ENCODE measurements around the gene SEMA3C.

SEMA3C gene

GRCh38 chr7:80907141-80907601 lies 11.7 kb downstream of the SEMA3C start:
- H3K36me3 ChIP-seq (ENCODE audit: control insufficient read depth, insufficient read depth, low read length): no peaks in the 10 kb centered on the region
- H3K27ac ChIP-seq (ENCODE audit: low read depth, low read length): no peak overlapping the region
- no peaks in the 10 kb centered on the region for H3K9me3 ChIP-seq (ENCODE audit: control insufficient read depth, insufficient read depth, low read depth, low read length)
- no peaks in the 10 kb centered on the region for H3K27me3 ChIP-seq (ENCODE audit: control insufficient read depth, insufficient read depth, low read length)
- peaks cover 6% of the 10 kb centered on the region; the same call in 1 of the 2 replicates for H3K4me1 ChIP-seq (ENCODE audit: control insufficient read depth, insufficient read depth, low read length)
- H3K9ac ChIP-seq (ENCODE audit: low read length): no peak overlapping the region
- no peak overlapping the region for H3K4me3 ChIP-seq (ENCODE audit: low read depth, low read length)

- no peaks in the 10 kb centered on the region for H3K36me3 ChIP-seq (ENCODE audit: control insufficient read depth, insufficient read depth, low read length)
- H3K27ac ChIP-seq (ENCODE audit: low read depth, low read length): no peak overlapping the region
- peaks cover 6% of the 10 kb centered on the region; the same call in 1 of the 2 replicates for H3K4me1 ChIP-seq (ENCODE audit: control insufficient read depth, insufficient read depth, low read length)
- H3K9me3 ChIP-seq (ENCODE audit: control insufficient read depth, insufficient read depth, low read depth, low read length): peaks cover 2% of the 10 kb centered on the region; the same call in 1 of the 2 replicates
- H3K9ac ChIP-seq (ENCODE audit: low read length): no peak overlapping the region
- no peaks in the 10 kb centered on the region for H3K27me3 ChIP-seq (ENCODE audit: control insufficient read depth, insufficient read depth, low read length)
- no peak overlapping the region for H3K4me3 ChIP-seq (ENCODE audit: low read depth, low read length)
Measured at GRCh38 chr7:80905334-80905733, 13.5 kb downstream of the SEMA3C start.

- Histone ChIP-seq H3K27me3 (ENCODE audit: control insufficient read depth, insufficient read depth, low read length) (no peaks in the 10 kb centered on the region), H3K36me3 (ENCODE audit: control insufficient read depth, insufficient read depth, low read length) (no peaks in the 10 kb centered on the region), H3K27ac (ENCODE audit: low read depth, low read length) (no peak overlapping the region), H3K9ac (ENCODE audit: low read length) (no peak overlapping the region), H3K9me3 (ENCODE audit: control insufficient read depth, insufficient read depth, low read depth, low read length) (peaks cover 4% of the 10 kb centered on the region; the same call in 1 of the 2 replicates), H3K4me1 (ENCODE audit: control insufficient read depth, insufficient read depth, low read length) (peaks cover 6% of the 10 kb centered on the region; the same call in 1 of the 2 replicates), H3K4me3 (ENCODE audit: low read depth, low read length) (no peak overlapping the region)
Measured at GRCh38 chr7:80902716-80903308, 16.0 kb downstream of the SEMA3C start.

- Histone ChIP-seq H3K4me1 (ENCODE audit: control insufficient read depth, insufficient read depth, low read length) (peaks cover 6% of the 10 kb centered on the region; the same call in 1 of the 2 replicates), H3K4me3 (ENCODE audit: low read depth, low read length) (no peak overlapping the region), H3K9ac (ENCODE audit: low read length) (no peak overlapping the region), H3K36me3 (ENCODE audit: control insufficient read depth, insufficient read depth, low read length) (no peaks in the 10 kb centered on the region), H3K9me3 (ENCODE audit: control insufficient read depth, insufficient read depth, low read depth, low read length) (peaks cover 4% of the 10 kb centered on the region; the same call in 1 of the 2 replicates), H3K27ac (ENCODE audit: low read depth, low read length) (no peak overlapping the region), H3K27me3 (ENCODE audit: control insufficient read depth, insufficient read depth, low read length) (no peaks in the 10 kb centered on the region)
Measured at GRCh38 chr7:80902019-80902418, 16.8 kb downstream of the SEMA3C start.

- H3K4me1 ChIP-seq (ENCODE audit: control insufficient read depth, insufficient read depth, low read length): peaks cover 6% of the 10 kb centered on the region; the same call in 1 of the 2 replicates
Measured at GRCh38 chr7:80900583-80901576, 18.0 kb downstream of the SEMA3C start.

GRCh38 chr7:80896906-80897598 lies 21.8 kb downstream of the SEMA3C start:
- no peak overlapping the region for H3K4me3 ChIP-seq (ENCODE audit: low read depth, low read length)
- H3K27me3 ChIP-seq (ENCODE audit: control insufficient read depth, insufficient read depth, low read length): no peaks in the 10 kb centered on the region
- no peak overlapping the region for H3K9ac ChIP-seq (ENCODE audit: low read length)
- H3K27ac ChIP-seq (ENCODE audit: low read depth, low read length): no peak overlapping the region
- H3K4me1 ChIP-seq (ENCODE audit: control insufficient read depth, insufficient read depth, low read length): no peaks in the 10 kb centered on the region
- peaks cover 4% of the 10 kb centered on the region; the same call in 1 of the 2 replicates for H3K9me3 ChIP-seq (ENCODE audit: control insufficient read depth, insufficient read depth, low read depth, low read length)
- H3K36me3 ChIP-seq (ENCODE audit: control insufficient read depth, insufficient read depth, low read length): no peaks in the 10 kb centered on the region

More at GRCh38 chr7:80900583-80901576, 18.0 kb downstream of the SEMA3C start:
- no peak overlapping the region for H3K9ac ChIP-seq (ENCODE audit: low read length)
- H3K27me3 ChIP-seq (ENCODE audit: control insufficient read depth, insufficient read depth, low read length): no peaks in the 10 kb centered on the region
- peaks cover 4% of the 10 kb centered on the region; the same call in 1 of the 2 replicates for H3K9me3 ChIP-seq (ENCODE audit: control insufficient read depth, insufficient read depth, low read depth, low read length)
- H3K4me3 ChIP-seq (ENCODE audit: low read depth, low read length): no peak overlapping the region
- H3K36me3 ChIP-seq (ENCODE audit: control insufficient read depth, insufficient read depth, low read length): no peaks in the 10 kb centered on the region
- no peak overlapping the region for H3K27ac ChIP-seq (ENCODE audit: low read depth, low read length)

GRCh38 chr7:80895056-80895455 lies 23.8 kb downstream of the SEMA3C start:
- Histone ChIP-seq H3K9me3 (ENCODE audit: control insufficient read depth, insufficient read depth, low read depth, low read length) (no peaks in the 10 kb centered on the region), H3K36me3 (ENCODE audit: control insufficient read depth, insufficient read depth, low read length) (no peaks in the 10 kb centered on the region), H3K4me1 (ENCODE audit: control insufficient read depth, insufficient read depth, low read length) (no peaks in the 10 kb centered on the region), H3K27ac (ENCODE audit: low read depth, low read length) (no peak overlapping the region), H3K27me3 (ENCODE audit: control insufficient read depth, insufficient read depth, low read length) (no peaks in the 10 kb centered on the region), H3K4me3 (ENCODE audit: low read depth, low read length) (no peak overlapping the region), H3K9ac (ENCODE audit: low read length) (no peak overlapping the region)

- no peaks in the 10 kb centered on the region for H3K27me3 ChIP-seq (ENCODE audit: control insufficient read depth, insufficient read depth, low read length)
- H3K4me3 ChIP-seq (ENCODE audit: low read depth, low read length): no peak overlapping the region
- H3K36me3 ChIP-seq (ENCODE audit: control insufficient read depth, insufficient read depth, low read length): no peaks in the 10 kb centered on the region
- H3K27ac ChIP-seq (ENCODE audit: low read depth, low read length): no peak overlapping the region
- no peaks in the 10 kb centered on the region for H3K9me3 ChIP-seq (ENCODE audit: control insufficient read depth, insufficient read depth, low read depth, low read length)
- no peak overlapping the region for H3K9ac ChIP-seq (ENCODE audit: low read length)
- H3K4me1 ChIP-seq (ENCODE audit: control insufficient read depth, insufficient read depth, low read length): no peaks in the 10 kb centered on the region
Measured at GRCh38 chr7:80891259-80891544, 27.6 kb downstream of the SEMA3C start.

GRCh38 chr7:80890426-80891258 lies 28.2 kb downstream of the SEMA3C start:
- no peak overlapping the region for H3K9ac ChIP-seq (ENCODE audit: low read length)
- no peak overlapping the region for H3K27ac ChIP-seq (ENCODE audit: low read depth, low read length)
- H3K4me1 ChIP-seq (ENCODE audit: control insufficient read depth, insufficient read depth, low read length): no peaks in the 10 kb centered on the region
- no peak overlapping the region for H3K4me3 ChIP-seq (ENCODE audit: low read depth, low read length)
- H3K36me3 ChIP-seq (ENCODE audit: control insufficient read depth, insufficient read depth, low read length): no peaks in the 10 kb centered on the region
- no peaks in the 10 kb centered on the region for H3K27me3 ChIP-seq (ENCODE audit: control insufficient read depth, insufficient read depth, low read length)
- no peaks in the 10 kb centered on the region for H3K9me3 ChIP-seq (ENCODE audit: control insufficient read depth, insufficient read depth, low read depth, low read length)

- no peaks in the 10 kb centered on the region for H3K27me3 ChIP-seq (ENCODE audit: control insufficient read depth, insufficient read depth, low read length)
- H3K9ac ChIP-seq (ENCODE audit: low read length): no peak overlapping the region
- no peaks in the 10 kb centered on the region for H3K36me3 ChIP-seq (ENCODE audit: control insufficient read depth, insufficient read depth, low read length)
- no peak overlapping the region for H3K27ac ChIP-seq (ENCODE audit: low read depth, low read length)
- no peak overlapping the region for H3K4me3 ChIP-seq (ENCODE audit: low read depth, low read length)
- H3K4me1 ChIP-seq (ENCODE audit: control insufficient read depth, insufficient read depth, low read length): peaks cover under 1% of the 10 kb centered on the region; the same call in 1 of the 2 replicates
- H3K9me3 ChIP-seq (ENCODE audit: control insufficient read depth, insufficient read depth, low read depth, low read length): no peaks in the 10 kb centered on the region
Measured at GRCh38 chr7:80889525-80889924, 29.3 kb downstream of the SEMA3C start.

All from HUES6 (cell line).